Stimulated activated CD8-positive, alpha-beta memory T cell treated with anti-CD3 and anti-CD28 coated beads, Interleukin-12 subunit alpha, Interleukin-12 subunit beta, amount 100 ng/mL, for 24 hours (primary cell): ENCODE data around the gene FAT2.
"Not testable (repeated sequence)": the region's sequence is repeated elsewhere in the genome, so short reads cannot be mapped to it uniquely, and the experiment has no call there.

Source experiments
- DNase-seq: peaks from one replicate; pipeline ENCODE4 v3.0.0-alpha.2; 2020; ENCODE audit errors: extremely low read depth

Gene FAT2

GRCh38 chr5:151612689-151613427 is 21.7 kb upstream of the FAT2 start:
- DNase-seq: no peak

GRCh38 chr5:151611127-151611775 is 20.1 kb upstream of the FAT2 start:
- no peak for DNase-seq

GRCh38 chr5:151608522-151608921 is 17.4 kb upstream of the FAT2 start:
- DNase-seq: no peak

GRCh38 chr5:151607304-151607703 is 16.2 kb upstream of the FAT2 start:
- no peak for DNase-seq

GRCh38 chr5:151605559-151605958 is 14.4 kb upstream of the FAT2 start:
- DNase-seq: no peak

- DNase-seq: no peak
Measured at GRCh38 chr5:151602806-151603205, 11.7 kb upstream of the FAT2 start.

- DNase-seq: no peak
Measured at GRCh38 chr5:151601391-151601790, 10.3 kb upstream of the FAT2 start.

- no peak for DNase-seq
Measured at GRCh38 chr5:151600069-151600665, 9.0 kb upstream of the FAT2 start.

GRCh38 chr5:151598984-151599383 is 7.9 kb upstream of the FAT2 start:
- DNase-seq: no peak

- no peak for DNase-seq
Measured at GRCh38 chr5:151598549-151598948, 7.4 kb upstream of the FAT2 start.

GRCh38 chr5:151597749-151598148 is 6.6 kb upstream of the FAT2 start:
- no peak for DNase-seq

GRCh38 chr5:151596828-151597539 is 5.9 kb upstream of the FAT2 start:
- no peak for DNase-seq

GRCh38 chr5:151595411-151595826 is 4.3 kb upstream of the FAT2 start:
- no peak for DNase-seq

- DNase-seq: no peak
Measured at GRCh38 chr5:151592855-151593408, 1.8 kb upstream of the FAT2 start.

GRCh38 chr5:151589878-151590570 is 1.1 kb downstream of the FAT2 start:
- no peak for DNase-seq

GRCh38 chr5:151587796-151588555 is 3.2 kb downstream of the FAT2 start:
- no peak for DNase-seq

- DNase-seq: no peak
Measured at GRCh38 chr5:151585970-151586369, 5.2 kb downstream of the FAT2 start.

GRCh38 chr5:151585344-151585743 is 5.8 kb downstream of the FAT2 start:
- not testable (repeated sequence) for DNase-seq

- DNase-seq: no peak
Measured at GRCh38 chr5:151584057-151584937, 6.8 kb downstream of the FAT2 start.
